ENCODE data around the gene AKT1S1.

Gene AKT1S1

DNA sequence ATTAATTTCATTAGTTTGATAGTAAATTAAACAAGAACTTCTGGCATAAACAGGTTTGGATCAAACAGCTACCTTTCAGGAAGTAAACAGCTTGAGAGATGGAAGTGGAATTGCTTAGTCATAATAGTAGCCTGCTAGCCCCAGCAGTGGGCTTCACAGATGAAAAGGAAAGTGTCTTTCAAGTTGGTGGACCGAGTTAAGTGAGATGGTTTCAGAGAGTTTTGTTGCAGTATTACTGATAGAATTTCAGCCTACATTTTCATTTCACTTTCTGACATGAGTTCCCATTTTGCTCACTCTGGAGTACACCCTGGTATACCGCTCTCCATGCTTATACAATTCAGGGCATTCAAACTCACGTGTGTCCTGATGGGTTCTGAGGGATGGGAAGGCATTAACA, 28.2 kb downstream of the AKT1S1 start:
- no peak for TF ChIP-seq CTCF (IDR thresholded peaks at IDR 0.05)
- Histone ChIP-seq H3K27me3 (no peaks in the 10 kb centered on the region), H3K4me1 (peaks cover 0 to 29% (median 23%) of the 10 kb centered on the region in 4 donors), H3K9me3 (no peaks in the 10 kb centered on the region), H3K27ac (no peak overlapping the region), H3K4me3 (no peak overlapping the region), H3K36me3 (no peaks in the 10 kb centered on the region)
- no peak for DNase-seq
- intact Hi-C loops (cut with DNase I; ENCODE audit: low total_unique reads): no loop called here

GRCh38 chr19:49847731-49848696, 29.1 kb downstream of the AKT1S1 start:
- Histone ChIP-seq H3K4me3 (no peak overlapping the region), H3K27ac (no peak overlapping the region), H3K36me3 (no peaks in the 10 kb centered on the region), H3K27me3 (no peaks in the 10 kb centered on the region), H3K4me1 (peaks cover 0 to 20% (median 18%) of the 10 kb centered on the region in 4 donors), H3K9me3 (no peaks in the 10 kb centered on the region)
- intact Hi-C loops (cut with DNase I; ENCODE audit: low total_unique reads): no loop called here
- no peak for DNase-seq
- TF ChIP-seq CTCF (IDR thresholded peaks at IDR 0.05): no peak

DNA sequence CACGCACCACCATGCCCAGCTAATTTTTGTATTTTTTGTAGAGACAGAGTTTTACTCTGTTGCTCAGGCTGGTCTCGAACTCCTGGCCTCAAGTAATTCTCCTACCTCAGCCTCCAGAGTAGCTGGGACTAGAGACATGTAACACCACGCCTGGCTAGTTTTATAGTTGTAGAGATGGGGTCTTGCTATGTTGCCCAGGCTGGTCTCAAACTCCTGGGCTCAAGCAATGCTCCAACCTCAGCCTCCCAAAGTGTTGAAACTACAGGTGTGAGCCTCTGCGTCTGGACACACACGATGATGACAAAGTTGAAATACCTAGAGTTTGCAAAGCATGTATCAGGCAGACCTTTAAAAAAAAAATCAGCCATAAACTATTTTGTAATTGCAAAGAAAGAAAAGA, 30.7 kb downstream of the AKT1S1 start:
- peaks cover 0 to 7% (median 5%) of the 10 kb centered on the region in 4 donors for H3K4me1 ChIP-seq
- no peaks in the 10 kb centered on the region for H3K36me3 ChIP-seq
- no peak for DNase-seq
- intact Hi-C loops (cut with DNase I; ENCODE audit: low total_unique reads): no loop called here
- H3K4me3 ChIP-seq: no peak overlapping the region
- H3K9me3 ChIP-seq: no peaks in the 10 kb centered on the region
- TF ChIP-seq CTCF (IDR thresholded peaks at IDR 0.05): no peak
- no peak overlapping the region for H3K27ac ChIP-seq
- H3K27me3 ChIP-seq: no peaks in the 10 kb centered on the region

GRCh38 chr19:49845414-49845813, 31.7 kb downstream of the AKT1S1 start:
- no peak for TF ChIP-seq CTCF (IDR thresholded peaks at IDR 0.05)
- peaks cover 0 to 9% (median 5%) of the 10 kb centered on the region in 3 donors for H3K36me3 ChIP-seq
- H3K4me1 ChIP-seq: peaks cover 0 to 7% (median 5%) of the 10 kb centered on the region in 4 donors
- H3K27ac ChIP-seq: no peak overlapping the region
- H3K4me3 ChIP-seq: no peak overlapping the region
- DNase-seq: no peak
- no peaks in the 10 kb centered on the region for H3K9me3 ChIP-seq
- intact Hi-C loops (cut with DNase I; ENCODE audit: low total_unique reads): no loop called here
- H3K27me3 ChIP-seq: no peaks in the 10 kb centered on the region

DNA sequence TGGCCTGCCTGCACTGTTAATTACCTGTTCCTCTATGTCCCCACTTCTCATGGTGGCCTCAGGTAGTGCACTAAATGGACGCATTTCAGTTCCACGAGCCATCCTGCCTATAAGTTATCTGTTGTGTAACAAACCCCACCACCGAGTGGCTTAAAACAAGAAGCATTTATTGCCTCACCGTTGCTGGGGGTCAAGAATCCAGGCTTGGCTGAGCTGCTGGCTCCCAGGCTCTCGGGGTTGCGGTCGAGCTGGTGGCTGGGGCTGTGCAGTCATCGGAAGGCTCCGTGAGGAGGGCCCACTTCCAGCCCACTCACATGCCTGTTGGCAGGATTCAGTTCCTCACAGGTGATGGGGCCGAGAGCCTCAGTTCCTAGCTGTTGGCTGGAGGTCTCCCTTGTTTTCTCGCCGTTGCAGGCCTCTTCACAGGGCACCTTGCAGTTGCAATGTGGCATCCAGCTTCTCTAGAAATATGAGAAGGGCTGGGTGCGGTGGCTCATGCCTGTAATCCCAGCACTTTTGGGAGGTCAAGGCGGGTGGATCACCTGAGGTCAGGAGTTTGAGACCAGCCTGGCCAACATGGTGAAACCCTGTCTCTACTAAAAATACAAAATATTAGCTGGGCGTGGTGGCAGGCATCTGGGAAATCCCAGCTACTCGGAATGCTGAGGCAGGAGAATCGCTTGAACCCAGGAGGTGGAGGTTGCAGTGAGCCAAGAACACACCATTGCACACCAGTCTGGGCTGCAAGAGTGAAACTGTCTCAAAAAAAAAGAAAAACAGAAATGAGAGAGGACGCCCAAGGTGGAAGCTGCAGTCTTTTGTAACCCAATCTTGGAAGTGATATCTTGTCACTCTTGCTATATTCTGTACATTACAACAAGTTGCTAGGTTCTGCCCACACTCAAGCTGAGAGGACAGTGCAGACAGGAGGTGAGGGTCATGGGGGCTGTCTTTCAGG, 32.7 kb downstream of the AKT1S1 start:
- no peak overlapping the region for H3K4me3 ChIP-seq
- no peaks in the 10 kb centered on the region for H3K9me3 ChIP-seq
- no peak for TF ChIP-seq CTCF (IDR thresholded peaks at IDR 0.05)
- no peaks in the 10 kb centered on the region for H3K4me1 ChIP-seq
- no peak for DNase-seq
- peaks cover 6 to 16% (median 9%) of the 10 kb centered on the region in 3 donors for H3K36me3 ChIP-seq
- intact Hi-C loops (cut with DNase I; ENCODE audit: low total_unique reads): no loop called here
- no peaks in the 10 kb centered on the region for H3K27me3 ChIP-seq
- H3K27ac ChIP-seq: no peak overlapping the region

All from tibial artery (tissue), 4 donors.